Measurements from ENCODE around the gene TMTC1.

GRCh38 chr12:29503283-29503682 is 280.5 kb downstream of the TMTC1 start:
- TF ChIP-seq ZC3H10 (CRISPR knock-in tag; IDR thresholded peaks at IDR 0.05): no peak
- no peak for TF ChIP-seq ZFP3 (CRISPR knock-in tag; IDR thresholded peaks at IDR 0.05)
- TF ChIP-seq ZFP30 (CRISPR knock-in tag; IDR thresholded peaks at IDR 0.05): no peak
